HG03039 (cell line): ENCODE data around the gene TGFBR1.
"Not testable (repeated sequence)": the region's sequence is repeated elsewhere in the genome, so short reads cannot be mapped to it uniquely, and the experiment has no call there.

ENCODE experiments used
- ATAC-seq: cut with Tn5 transposase; IDR thresholded peaks from one replicate; pipeline ENCODE4 v1.9.1; 2021; ENCODE audit warnings: mild to moderate bottlenecking, moderate library complexity; ENCODE audit not compliant: unreplicated experiment

Gene TGFBR1

DNA sequence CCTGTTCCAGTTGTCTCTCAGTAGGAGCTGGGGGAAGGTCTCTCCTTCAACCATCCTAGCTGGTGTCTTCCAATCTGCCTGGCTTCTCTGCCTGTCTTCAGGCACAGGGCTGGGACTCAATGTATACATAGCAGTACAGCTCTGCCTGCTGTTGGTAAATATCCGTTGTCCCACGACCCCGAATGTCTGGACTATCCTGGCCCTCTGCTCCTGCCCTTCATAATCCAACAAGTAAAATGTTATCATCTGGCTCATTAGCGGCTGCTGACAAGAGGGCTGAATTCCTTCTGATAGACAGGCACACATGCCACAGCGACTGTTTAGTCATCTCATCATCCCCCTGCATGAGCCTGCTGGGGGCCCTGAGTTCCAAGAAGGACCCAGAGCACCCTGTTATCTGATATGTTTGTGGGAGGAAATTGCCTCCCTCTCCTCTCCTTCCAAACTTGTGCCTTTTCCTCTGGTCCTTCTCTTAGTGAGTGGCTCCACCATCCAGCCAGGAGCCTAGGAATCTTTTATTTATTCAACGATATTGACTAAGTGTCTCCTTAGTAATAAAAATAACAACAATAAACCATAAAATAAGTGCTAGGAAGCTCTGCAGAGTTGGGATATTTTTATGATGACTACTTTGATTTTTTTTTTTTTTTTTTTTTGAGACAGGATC is 29.5 kb upstream of the TGFBR1 start:
- ATAC-seq: no peak

DNA sequence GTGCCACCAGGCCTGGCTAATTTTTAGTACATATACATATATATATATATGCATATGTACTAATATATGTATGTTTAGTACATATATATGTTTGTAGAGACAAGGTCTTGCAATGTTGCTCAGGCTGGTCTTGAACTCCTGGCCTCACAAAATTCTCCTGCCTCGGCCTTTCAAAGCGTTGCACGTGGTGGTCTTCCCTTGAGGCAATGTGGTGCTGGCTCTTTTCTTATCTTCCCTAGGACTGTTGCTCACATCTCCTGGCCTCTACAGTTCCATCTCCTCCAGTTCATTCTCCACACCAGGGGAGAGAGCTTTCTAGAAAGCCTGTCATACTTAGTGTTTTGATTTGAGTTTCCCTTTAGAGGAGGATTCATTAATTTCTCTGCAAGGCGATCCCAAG is 28.9 kb upstream of the TGFBR1 start:
- ATAC-seq: no peak

DNA sequence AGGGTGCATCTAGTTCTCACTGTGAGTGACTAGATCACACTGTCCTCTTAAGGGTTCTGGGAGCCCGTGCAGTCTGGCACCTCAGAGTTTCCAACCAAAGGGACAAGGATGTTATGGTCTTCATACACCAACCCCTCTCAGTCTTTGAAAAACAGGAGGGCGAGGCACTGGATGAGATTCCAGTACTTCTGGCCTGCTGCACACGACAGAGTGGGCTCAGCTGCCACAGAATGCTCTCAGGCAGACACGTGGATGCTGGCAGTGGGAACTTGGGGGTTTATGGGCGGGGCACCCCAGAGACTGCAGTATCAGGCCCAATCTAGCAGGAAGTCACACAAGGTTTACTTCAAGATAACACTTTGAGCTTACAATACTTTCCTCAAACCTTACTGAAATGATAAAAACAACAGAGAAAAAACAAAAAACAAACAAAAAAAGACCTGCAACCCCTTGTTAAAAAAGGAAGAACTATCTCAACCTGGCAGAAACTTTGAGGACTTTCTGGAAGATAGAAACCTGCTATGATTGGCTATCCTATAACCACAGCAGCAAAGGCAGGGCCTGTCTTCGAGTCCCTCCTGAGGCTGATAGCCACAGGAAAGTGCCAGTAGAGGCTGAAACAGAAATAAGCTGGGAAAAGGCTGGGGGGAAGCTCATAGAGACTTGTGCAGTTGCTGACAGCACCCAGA is 28.3 kb upstream of the TGFBR1 start:
- no peak for ATAC-seq

DNA sequence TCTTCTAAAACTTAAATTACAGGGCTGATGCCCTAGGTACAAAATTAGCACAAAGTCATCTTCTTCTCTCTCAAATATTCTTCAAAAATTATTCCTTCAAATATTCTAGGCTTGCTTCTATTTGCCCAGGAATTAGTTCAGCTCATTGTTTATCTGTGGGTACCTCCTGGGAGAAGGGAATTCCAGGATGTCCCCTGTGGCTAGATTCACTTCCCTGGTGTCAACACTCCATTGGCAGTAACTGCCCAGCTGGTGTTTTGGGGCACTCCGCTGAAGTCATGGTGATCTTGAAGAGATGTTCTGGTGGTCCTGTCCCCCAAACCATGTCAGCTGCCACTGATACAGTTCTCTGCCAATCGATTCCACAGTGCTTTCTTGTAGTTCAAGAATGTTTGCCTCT is 26.2 kb upstream of the TGFBR1 start:
- no peak for ATAC-seq

DNA sequence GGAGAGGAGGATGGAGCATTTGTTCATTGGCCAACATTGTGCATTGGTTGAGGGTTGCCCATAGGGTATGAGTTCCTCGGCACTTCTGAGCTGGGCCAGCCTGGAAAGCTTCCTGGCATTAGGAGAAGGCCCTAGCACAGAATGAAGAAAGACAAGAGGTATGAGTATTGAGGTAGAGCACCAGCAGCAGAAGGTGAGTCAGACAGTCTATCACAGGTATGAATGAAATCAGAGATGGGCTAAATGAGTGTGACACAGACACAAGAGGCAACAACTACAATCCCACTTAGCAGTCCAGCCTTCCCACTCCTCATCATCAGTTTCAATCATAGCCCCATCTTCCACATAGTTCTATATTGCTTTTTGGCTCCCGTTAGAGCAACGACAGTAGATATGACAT is 25.4 kb upstream of the TGFBR1 start:
- no peak for ATAC-seq

DNA sequence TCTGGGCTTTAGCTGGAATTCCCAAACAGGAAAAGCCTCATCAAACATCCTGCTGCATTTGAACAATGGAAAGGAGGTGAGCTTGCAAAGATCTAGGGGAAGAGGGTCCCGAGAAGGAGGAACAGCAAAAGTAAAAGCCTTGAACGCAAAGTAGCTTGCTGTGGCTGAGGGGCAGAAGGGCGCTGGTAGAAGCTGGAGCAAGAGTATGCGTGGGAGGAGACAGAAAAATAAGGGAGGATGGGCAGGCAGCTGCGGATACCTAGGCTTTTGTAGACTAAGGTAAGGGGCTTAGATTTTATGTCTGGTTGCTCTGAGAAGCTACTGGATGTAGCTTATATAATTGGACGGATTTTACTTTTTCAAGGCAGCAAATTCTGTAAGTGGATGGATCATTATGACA is 21.9 kb upstream of the TGFBR1 start:
- ATAC-seq: no peak

DNA sequence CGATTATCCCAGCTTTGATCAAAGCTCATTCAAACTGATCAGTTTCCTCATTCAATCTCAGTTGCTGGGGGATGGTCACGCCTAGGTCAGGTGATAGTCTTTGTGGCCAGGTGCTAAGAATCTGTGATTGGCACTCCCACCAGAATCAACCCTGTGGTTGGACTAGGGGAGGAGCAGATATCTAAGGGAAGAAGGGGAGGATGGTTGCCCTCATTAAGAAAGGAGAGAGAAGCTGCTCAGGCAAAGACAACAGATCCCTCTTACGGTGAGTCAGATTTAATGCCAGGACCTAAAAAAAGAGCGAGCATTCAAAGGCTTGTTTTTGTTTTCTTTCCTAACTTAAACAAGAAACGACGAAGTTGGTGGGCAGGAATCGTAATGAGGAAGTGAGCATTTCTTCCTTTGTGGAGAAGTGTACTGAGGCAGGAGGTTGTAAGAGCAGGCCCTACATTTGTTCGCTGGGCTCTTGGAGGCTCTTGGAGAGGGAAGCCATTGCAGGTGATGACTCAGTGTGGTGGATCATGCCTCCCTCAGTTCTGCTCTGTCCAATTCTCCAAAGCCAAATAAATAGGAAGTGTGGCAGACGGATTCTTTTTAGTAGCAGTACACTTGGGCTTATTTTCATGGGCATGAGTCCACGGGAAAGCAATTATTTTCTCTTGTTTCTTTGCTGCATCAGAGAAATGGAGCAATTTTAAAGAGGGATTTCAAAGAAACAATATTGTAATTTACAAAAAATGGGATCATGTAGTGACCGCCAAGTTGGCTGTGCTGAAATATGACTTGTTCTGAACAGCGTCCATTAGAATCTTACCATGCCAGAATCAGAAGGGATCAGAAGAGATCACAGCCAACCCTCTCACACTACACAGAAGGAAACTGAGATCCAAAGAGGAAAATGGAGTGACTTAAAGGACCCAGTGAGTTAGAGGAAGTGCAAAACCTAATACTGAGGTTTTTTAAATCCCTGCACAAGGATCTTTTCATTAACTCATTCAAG is 18.7 kb upstream of the TGFBR1 start:
- no peak for ATAC-seq

DNA sequence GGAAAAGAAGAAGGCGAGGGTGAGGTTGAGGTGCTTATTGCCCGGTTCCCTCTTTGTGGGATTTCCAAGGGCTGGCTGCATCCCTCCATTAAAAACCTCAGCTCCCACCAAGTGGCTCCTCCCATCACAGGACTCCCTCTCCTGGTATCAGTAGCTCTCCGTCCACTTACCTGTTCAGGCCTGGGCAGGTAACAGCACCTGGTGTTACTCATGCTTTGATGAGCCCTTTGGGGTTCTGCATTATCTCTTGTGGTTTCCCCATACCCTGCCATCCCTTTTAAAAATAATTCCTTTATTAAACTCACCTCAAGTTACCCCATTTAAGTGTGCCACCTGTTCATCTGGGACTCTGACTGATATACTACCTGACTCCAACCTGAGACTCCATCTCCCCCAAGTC is 17.5 kb upstream of the TGFBR1 start:
- no peak for ATAC-seq

DNA sequence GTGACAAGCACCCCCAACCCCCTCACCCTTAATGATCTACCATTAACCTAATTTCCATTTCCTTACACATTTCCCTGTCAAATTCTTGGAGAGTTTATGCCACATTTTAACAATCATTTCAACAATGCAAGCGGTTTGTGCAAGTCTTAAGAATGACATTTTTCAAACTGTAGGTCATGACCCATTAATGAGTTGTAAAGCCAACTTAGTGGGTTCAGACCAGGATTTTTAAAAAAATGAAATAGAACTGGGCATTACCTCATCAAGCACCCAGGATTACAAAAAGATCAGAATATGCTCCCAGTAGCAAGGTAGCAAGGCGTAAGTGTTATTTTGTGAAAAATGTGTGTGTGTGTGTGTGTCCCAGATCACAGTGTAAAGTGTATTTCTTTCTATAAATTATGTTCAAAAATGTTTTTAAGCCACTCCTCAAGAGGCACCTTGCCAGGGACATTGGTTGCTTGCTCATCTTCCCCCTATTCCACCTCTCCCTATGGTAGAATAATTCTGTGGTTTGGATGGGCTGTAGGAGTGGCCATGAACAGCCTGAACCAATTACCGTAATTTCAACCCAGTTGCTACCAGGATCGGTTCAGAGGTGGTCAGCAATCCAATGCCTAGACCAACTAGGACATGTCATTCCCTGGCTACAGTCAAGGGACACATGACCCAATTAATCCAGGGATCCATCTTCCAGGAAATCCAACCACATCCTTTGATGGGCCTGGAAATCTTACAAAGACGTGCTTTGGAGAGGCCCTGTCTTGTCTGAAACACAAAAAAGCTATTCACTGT is 14.4 kb upstream of the TGFBR1 start:
- no peak for ATAC-seq

DNA sequence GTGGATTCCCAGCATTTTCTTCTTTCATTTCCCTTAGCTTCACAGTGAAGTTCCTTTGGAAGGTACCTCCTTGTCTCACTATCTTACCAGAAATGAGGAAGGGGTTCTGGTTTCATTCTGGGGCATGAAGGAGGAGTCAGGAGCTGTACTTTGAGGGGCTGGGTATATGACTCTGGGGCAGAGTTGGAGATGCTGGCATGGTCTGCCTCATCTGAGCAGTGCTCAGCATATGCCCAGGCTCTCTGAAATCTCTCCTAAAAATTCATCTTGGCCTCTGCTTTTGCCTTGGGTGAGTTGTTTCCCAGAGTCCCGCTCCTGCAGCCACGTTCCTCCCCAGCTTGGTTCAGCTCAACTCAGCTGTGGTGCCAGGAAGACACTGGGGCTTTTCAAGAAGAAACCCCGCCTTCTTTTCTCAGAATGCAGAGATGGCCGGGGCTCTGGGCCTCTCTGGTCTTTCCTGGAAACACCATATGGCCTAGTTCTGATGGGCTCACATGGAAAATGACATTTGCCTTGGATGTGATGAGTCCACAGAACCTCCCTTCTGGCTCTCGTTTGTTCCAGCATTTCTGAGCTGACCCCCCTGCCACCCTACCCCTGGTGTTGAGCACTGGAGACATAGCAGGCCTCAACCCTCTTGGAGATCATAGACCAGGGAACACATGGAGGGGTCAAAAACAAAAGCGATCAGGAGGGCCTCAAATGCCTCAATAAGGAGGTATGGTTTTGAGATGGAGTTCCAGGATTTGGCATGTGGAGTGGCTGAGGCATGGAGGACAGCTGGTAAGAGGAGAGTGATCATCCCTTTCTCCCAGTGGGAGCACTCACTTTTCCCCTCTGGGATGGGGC is 12.0 kb upstream of the TGFBR1 start:
- no peak for ATAC-seq

DNA sequence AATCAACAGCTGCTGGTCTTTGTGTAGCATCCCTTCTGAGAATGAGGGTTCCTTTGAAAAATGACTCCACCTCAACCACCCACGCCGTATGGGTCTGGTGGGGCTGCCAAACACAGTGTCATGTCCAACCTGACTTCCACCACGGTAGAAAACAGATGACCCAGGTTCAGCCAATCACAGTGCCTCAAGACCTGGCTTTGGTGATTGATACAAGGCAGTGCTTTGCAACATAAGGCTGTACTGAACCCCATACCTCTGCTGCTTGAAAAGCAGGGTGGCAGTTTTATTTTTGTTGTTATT is 11.5 kb upstream of the TGFBR1 start:
- ATAC-seq: no peak

DNA sequence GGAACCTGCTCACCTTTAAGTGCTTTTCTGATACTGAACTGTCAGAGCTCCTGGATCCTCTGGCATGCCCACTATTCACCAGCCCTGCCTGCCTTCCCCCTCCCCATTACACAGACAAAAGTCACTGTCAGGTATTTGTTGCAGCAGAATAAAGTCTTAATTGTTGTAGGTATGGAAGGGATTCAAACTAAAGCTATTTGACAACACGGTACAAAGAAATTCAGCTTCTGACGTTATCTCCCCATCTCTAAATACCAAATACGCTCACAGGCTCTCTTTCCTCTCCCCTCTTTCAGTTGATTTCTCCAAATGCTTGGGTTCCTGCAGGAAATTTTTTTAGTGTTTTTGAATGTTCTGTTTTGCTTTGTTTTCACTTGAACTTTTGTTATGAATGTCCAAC is 9.3 kb upstream of the TGFBR1 start:
- no peak for ATAC-seq

DNA sequence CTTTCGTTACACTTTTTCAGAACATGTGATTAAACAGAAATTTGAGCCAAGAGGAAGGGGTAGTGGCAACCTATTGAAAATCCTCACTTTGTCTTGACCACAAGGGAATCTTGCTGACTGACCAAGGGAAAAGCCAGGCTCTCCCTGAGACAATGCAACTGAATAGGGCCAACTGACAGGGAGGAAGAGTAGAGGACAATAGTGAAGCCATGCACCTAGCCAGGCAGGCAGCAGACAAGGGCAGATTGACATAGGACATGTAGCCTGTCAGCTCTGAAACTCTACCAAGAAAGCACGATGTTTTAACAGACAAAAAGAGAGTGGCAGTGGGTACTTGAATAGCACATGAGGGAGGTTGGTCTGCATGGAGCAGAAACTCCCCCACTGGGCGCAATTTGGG is 8.5 kb upstream of the TGFBR1 start:
- ATAC-seq: no peak

DNA sequence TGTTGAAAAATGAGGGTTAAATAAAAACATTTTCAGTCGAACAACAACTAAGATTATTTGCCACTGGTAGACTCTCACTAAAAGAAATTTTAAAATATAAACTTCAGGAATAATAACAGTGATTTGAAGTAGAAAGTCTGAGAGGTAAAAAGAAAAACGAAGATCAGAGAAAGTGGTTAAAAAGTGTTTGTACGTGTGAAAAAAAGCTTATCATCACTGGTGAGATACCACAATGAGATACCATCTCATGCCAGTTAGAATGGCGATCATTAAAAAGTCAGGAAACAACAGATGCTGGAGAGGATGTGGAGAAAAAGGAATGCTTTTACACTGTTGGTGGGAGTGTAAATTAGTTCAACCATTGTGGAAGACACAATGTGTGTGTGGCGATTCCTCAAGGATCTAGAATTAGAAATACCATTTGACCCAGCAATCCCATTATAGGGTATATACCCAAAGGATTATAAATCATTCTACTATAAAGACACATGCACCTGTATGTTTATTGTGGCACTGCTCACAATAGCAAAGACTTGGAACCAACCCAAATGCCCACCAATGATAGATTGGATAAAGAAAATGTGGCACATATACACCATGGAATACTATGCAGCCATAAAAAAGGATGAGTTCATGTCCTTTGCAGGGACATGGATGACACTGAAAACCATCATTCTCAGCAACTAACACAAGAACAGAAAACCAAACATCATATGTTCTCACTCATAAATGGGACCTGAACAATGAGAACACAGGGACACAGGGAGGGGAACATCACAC is 4.9 kb upstream of the TGFBR1 start:
- not testable (repeated sequence) for ATAC-seq

DNA sequence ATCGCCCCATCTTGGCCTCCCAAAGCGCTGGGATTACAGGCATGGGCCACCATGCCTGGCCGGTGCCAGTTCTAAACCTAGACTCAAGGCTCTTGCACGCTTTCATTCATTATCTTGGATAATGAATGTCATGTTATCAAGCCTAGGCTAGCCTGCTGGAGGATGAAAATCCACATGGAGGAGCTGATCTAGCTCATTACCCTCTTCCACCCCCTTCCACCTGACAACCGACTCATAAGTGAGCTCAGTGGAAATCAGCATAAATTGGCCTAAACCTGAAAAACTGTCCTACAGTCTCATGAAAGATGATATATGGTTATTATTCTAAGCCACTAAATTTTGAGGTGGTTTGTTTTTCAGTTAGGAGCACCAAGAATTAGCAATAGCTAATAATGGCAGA is 3.6 kb upstream of the TGFBR1 start:
- no peak for ATAC-seq

DNA sequence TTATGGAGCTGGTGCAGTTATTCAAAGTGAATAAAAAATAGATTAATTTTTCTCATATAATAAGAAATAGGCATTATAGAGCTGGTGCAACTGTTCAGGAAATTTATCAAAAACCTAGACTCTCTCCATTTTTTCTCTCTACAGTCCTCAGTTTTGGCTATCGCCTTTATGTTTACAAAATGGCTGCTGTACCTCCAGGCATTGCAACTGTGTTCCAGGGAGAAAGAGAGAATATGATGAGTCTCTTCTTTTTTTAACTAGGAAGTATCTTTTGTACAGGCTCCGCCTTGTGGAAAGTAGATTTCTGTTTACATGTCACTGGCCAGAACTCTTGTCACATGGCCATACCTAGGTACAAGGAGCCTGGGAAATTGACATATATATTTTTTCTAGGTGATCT is 3.1 kb upstream of the TGFBR1 start:
- ATAC-seq: no peak

DNA sequence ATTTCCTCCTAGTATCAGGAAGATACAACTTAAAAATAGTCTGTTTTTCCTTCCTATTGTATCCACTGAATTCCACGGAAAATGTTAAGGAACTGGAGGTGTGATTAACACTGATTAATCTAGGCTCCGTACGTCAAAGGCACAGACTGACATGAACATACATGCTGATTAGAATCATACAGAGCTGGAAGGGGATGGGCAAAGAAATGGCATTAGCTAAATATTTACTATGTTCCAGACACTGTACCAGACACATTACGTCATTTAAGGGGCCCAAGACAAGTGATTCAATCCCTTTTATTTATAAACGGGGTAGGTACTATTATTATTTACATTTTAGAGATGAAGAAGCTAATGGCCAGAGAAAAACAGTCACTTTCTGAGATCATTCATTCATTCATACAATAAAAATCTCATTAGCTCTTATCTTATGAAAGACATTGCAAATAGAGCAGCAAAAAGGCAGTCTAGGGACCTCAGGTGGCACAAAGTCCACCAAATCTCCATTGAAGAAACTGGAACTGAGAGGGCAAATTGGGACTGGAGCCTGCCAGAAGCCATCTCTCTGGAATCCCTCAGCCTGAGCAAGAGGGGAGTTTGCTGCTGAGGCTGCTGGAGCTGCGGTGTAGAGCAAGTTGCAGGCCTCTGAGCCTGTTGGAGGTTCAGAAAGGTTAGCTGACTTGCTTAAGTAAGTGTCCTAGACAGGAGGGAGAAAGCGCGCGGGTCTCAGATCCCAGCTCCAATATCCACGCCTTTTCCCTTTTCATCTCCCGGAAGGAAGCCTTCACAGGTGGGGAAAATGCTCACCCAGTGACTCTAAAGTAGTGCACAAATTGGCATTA is 1.6 kb upstream of the TGFBR1 start:
- no peak for ATAC-seq

DNA sequence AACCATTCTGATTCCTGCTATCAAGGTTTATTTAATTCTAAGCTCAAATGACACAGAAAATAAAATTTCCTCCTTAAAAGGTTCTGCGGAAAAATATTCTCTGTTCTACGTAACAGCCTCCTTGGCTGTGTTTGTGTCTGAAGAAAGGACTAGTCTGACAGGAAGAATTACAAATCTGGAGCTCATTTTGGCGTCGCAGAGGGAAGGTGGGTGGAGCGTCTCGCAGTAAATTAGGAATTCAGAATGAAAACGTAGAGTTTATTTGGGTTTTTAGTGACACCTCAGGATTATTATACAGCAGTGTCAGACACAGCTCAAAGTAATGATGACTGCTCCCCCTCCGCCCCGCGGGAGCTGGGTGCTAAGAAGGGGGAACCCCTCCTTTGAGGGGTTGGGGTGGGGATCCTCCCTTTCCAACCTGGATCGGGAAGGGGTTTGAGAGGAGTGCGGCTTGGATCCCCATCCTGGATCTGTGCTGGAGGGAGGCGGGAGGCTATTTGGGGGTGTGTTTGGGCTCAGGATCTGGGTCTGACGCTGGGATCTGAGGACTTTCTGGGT is 933 bp upstream of the TGFBR1 start:
- no peak for ATAC-seq
